CD14-positive monocyte (primary cell): ENCODE results near the gene DSTYK. TPM values are rescaled to one million over a fixed set of nuclear protein-coding genes. Genes with fewer than 3 reads are reported as not detected.

Experiments used
- DNase-seq, 3 donors: peaks; one replicate each; pipeline ENCODE4 v3.0.0-alpha.2; 2011 to 2022
- H2AFZ ChIP-seq: 2 replicates; pipeline ENCODE4 v1.6.0; 2012; ENCODE audit warnings: mild to moderate bottlenecking, low read depth, low read length, inconsistent platforms; ENCODE audit not compliant: insufficient read depth, poor library complexity, severe bottlenecking
- H3K27ac ChIP-seq, 2 donors: 1 replicate in 1 of 2; 2 replicates in 1 of 2; pipeline ENCODE4 v1.5.1; 2012 to 2013; ENCODE audit warnings: low read length in 2 of 2, control low read depth in 1 of 2, inconsistent platforms in 1 of 2, low read depth in 1 of 2, mild to moderate bottlenecking in 1 of 2
- H3K27me3 ChIP-seq, 2 donors: one replicate each; pipeline versions ENCODE4 v1.6.0 to v1.6.1; 2011 to 2013; ENCODE audit warnings: low read length in 2 of 2; ENCODE audit not compliant: control insufficient read depth in 2 of 2, insufficient read depth in 2 of 2
- H3K36me3 ChIP-seq, 2 donors: replicated peaks in 1 of 2; 1 replicate in 1 of 2; 2 replicates in 1 of 2; pipeline versions ENCODE4 v1.5.1 to v1.6.1; 2012 to 2013; ENCODE audit warnings: low read length in 2 of 2, control low read depth in 1 of 2, inconsistent platforms in 1 of 2, mild to moderate bottlenecking in 1 of 2; ENCODE audit not compliant: insufficient read depth in 2 of 2, control insufficient read depth in 1 of 2
- H3K4me1 ChIP-seq, 2 donors: 1 replicate in 1 of 2; 2 replicates in 1 of 2; pipeline versions ENCODE4 v1.5.1 to v1.6.1; 2012 to 2013; ENCODE audit warnings: low read length in 2 of 2, control low read depth in 1 of 2, inconsistent platforms in 1 of 2, mild to moderate bottlenecking in 1 of 2, moderate library complexity in 1 of 2; ENCODE audit not compliant: insufficient read depth in 2 of 2, control insufficient read depth in 1 of 2
- H3K4me2 ChIP-seq: replicated peaks from 2 replicates; pipeline ENCODE3; 2012; ENCODE audit warnings: low read length, moderate library complexity, mild to moderate bottlenecking; ENCODE audit not compliant: poor library complexity, severe bottlenecking; ENCODE audit errors: extremely low read depth
- H3K4me3 ChIP-seq, 3 experiments: fragments of 200-600 bp in 1 of 3; sonication (generic) in 1 of 3; replicated peaks in 1 of 3; 1 replicate in 2 of 3; 2 replicates in 1 of 3; pipeline ENCODE4 v1.5.1; 2011 to 2013; ENCODE audit warnings: low read length in 3 of 3, mild to moderate bottlenecking in 3 of 3, control low read depth in 2 of 3, low read depth in 2 of 3, inconsistent platforms in 1 of 3, moderate library complexity in 1 of 3
- H3K79me2 ChIP-seq: 2 replicates; pipeline ENCODE4 v1.6.0; 2012; ENCODE audit warnings: mild to moderate bottlenecking, control low read depth, inconsistent platforms, low read length, moderate library complexity; ENCODE audit not compliant: insufficient read depth
- H3K9ac ChIP-seq: 2 replicates; pipeline ENCODE4 v1.6.0; 2017; ENCODE audit warnings: low read length, mild to moderate bottlenecking; ENCODE audit not compliant: insufficient read depth, poor library complexity, severe bottlenecking
- H3K9me3 ChIP-seq, 2 donors: replicated peaks in 1 of 2; 1 replicate in 1 of 2; 2 replicates in 1 of 2; pipeline versions ENCODE4 v1.5.1 to v1.6.1; 2012 to 2013; ENCODE audit warnings: low read length in 2 of 2, control low read depth in 1 of 2; ENCODE audit not compliant: control insufficient read depth in 1 of 2, insufficient read depth in 1 of 2
- H4K20me1 ChIP-seq: 2 replicates; pipeline ENCODE4 v1.6.0; 2012; ENCODE audit warnings: mild to moderate bottlenecking, low read length, control low read depth, moderate library complexity; ENCODE audit not compliant: insufficient read depth
- H3K27ac Mint-ChIP-seq, 7 donors: one replicate each; pipeline ENCODE4 v1.8.0; 2020; ENCODE audit warnings: mild to moderate bottlenecking in 7 of 7, mixed read lengths in 7 of 7, moderate library complexity in 6 of 7, inconsistent platforms in 2 of 7
- H3K27me3 Mint-ChIP-seq, 3 donors: one replicate each; pipeline ENCODE4 v1.8.0; 2021 to 2022; ENCODE audit warnings: low read depth in 3 of 3, mild to moderate bottlenecking in 3 of 3, mixed read lengths in 3 of 3, moderate library complexity in 3 of 3, inconsistent platforms in 1 of 3
- H3K36me3 Mint-ChIP-seq, 2 donors: one replicate each; pipeline ENCODE4 v1.8.0; 2020; ENCODE audit warnings: mixed read lengths in 2 of 2, inconsistent platforms in 1 of 2, mild to moderate bottlenecking in 1 of 2
- H3K4me1 Mint-ChIP-seq: one replicate; pipeline ENCODE4 v1.8.0; 2020; ENCODE audit warnings: mild to moderate bottlenecking, mixed read lengths
- H3K4me3 Mint-ChIP-seq, 2 donors: one replicate each; pipeline ENCODE4 v1.8.0; 2020; ENCODE audit warnings: mild to moderate bottlenecking in 2 of 2, mixed read lengths in 2 of 2, moderate library complexity in 1 of 2
- H3K9me3 Mint-ChIP-seq, 7 donors: one replicate each; pipeline ENCODE4 v1.8.0; 2020 to 2022; ENCODE audit warnings: mixed read lengths in 7 of 7, mild to moderate bottlenecking in 6 of 7, moderate library complexity in 6 of 7, inconsistent platforms in 2 of 7
- WGBS: methylation state at CpG from one replicate; pipeline ENCODE4 v1.1.5; 2013; ENCODE audit warnings: missing lambda C conversion rate; ENCODE audit not compliant: insufficient coverage; 5-methylcytosine and 5-hydroxymethylcytosine counted together
- intact Hi-C, 2 donors: fragments of 100-400 bp; cut with micrococcal nuclease; formaldehyde crosslinking; loops; one replicate each; pipeline versions ENCODE4 v1.15.0 to v1.15.1; 2023
- polyA plus RNA-seq, 3 donors: library from polyadenylated mRNA; depleted of rRNA in 1 of 3; unstranded in 2 of 3; stranded (reverse) in 1 of 3; fragments of 300-500 nt in 2 of 3; fragments of >200 nt in 1 of 3; fragmentation: Illumina TruSeq in 2 of 3; gene quantifications; 1 replicate in 2 of 3; 2 replicates in 1 of 3; pipeline ENCODE4 v1.2.3, GENCODE V29; 2012 to 2021
- TF ChIP-seq, protein P1 (sequence below): fragments of 200-600 bp; IDR thresholded peaks from one replicate; pipeline ENCODE4 v1.8.0; 2022; ENCODE audit warnings: antibody characterized with exemption, mild to moderate bottlenecking

The DSTYK gene
- polyA plus RNA-seq, 3 donors = 2.9 to 6.5 (median 3.8) TPM

DNA sequence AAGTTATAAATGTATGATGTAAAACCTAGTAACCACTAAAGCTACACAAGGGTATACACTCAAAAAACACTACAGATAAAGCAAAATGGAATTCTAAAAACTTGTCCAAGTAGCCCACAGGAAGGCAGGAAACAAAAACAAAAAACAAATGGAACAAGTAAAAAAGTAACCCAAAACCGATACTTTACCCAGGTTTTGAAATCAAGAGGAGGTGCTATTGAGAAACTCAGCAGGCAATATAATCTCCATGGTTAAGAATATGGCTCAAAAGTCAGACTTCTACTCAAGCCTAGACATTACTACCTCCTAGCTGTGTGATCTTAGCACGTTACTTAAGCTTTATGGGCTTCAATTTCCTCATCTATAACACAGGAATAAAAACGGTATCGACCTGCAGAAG is 103.0 kb downstream of the DSTYK start:
- Histone ChIP-seq H3K9ac (no peak overlapping the region), H3K4me1 (no peaks in the 10 kb centered on the region), H3K27me3 (no peaks in the 10 kb centered on the region), H3K27ac (no peak overlapping the region), H3K4me3 (no peak overlapping the region), H3K36me3 (peaks cover 77 to 95% of the 10 kb centered on the region in 2 donors), H4K20me1 (peaks cover 5% of the 10 kb centered on the region), H2AFZ (no peak overlapping the region), H3K79me2 (peaks cover 3% of the 10 kb centered on the region), H3K4me2 (no peak overlapping the region), H3K9me3 (no peaks in the 10 kb centered on the region)
- WGBS = no CpG with 5 or more reads among the region's 4 CpGs
- Mint-ChIP-seq H3K4me1 (no peaks in the 10 kb centered on the region), H3K27ac (no peak overlapping the region), H3K27me3 (no peaks in the 10 kb centered on the region), H3K4me3 (no peak overlapping the region), H3K36me3 (peaks cover 65 to 89% of the 10 kb centered on the region in 2 donors), H3K9me3 (peaks cover 0 to 3% (median 0%) of the 10 kb centered on the region in 7 donors)
- intact Hi-C loops = no loop called here
- TF ChIP-seq, protein P1, sequence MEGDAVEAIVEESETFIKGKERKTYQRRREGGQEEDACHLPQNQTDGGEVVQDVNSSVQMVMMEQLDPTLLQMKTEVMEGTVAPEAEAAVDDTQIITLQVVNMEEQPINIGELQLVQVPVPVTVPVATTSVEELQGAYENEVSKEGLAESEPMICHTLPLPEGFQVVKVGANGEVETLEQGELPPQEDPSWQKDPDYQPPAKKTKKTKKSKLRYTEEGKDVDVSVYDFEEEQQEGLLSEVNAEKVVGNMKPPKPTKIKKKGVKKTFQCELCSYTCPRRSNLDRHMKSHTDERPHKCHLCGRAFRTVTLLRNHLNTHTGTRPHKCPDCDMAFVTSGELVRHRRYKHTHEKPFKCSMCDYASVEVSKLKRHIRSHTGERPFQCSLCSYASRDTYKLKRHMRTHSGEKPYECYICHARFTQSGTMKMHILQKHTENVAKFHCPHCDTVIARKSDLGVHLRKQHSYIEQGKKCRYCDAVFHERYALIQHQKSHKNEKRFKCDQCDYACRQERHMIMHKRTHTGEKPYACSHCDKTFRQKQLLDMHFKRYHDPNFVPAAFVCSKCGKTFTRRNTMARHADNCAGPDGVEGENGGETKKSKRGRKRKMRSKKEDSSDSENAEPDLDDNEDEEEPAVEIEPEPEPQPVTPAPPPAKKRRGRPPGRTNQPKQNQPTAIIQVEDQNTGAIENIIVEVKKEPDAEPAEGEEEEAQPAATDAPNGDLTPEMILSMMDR = no peak
- DNase-seq = no peak

DNA sequence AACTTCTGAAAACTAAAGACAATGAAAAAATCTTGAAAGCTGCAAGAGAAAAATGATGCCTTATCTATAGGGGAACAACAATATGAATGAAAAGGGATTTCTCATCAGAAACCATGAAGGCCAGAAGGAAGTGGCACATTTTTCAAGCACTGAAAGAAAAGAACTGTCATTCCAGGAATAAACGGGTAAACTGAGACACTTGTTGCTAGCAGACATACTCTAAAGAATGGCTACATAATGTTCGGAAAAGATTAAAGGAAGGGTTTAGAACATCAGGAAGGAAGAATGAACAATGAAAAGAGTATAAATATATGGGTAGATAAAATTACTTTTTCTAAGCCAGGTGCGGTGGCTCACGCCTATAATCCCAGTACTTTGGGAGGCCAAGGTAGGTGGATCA is 104.2 kb downstream of the DSTYK start:
- no peak overlapping the region for H3K9ac ChIP-seq
- peaks cover 5% of the 10 kb centered on the region for H4K20me1 ChIP-seq
- no peaks in the 10 kb centered on the region for H3K4me1 Mint-ChIP-seq
- H3K4me3 ChIP-seq = no peak overlapping the region
- H3K36me3 ChIP-seq = peaks cover 79 to 96% of the 10 kb centered on the region in 2 donors
- no peak overlapping the region for H3K27ac Mint-ChIP-seq
- TF ChIP-seq, protein P1 = no peak
- H3K4me3 Mint-ChIP-seq = no peak overlapping the region
- no peak overlapping the region for H3K4me2 ChIP-seq
- DNase-seq = no peak
- H3K9me3 ChIP-seq = no peaks in the 10 kb centered on the region
- intact Hi-C loops = no loop called here
- WGBS = 95% methylated on average over 3 of the region's 4 CpGs
- H3K79me2 ChIP-seq = peaks cover 3% of the 10 kb centered on the region
- H3K27me3 ChIP-seq = no peaks in the 10 kb centered on the region
- H3K9me3 Mint-ChIP-seq = peaks cover 0 to 3% (median 0%) of the 10 kb centered on the region in 7 donors
- peaks cover 70 to 90% of the 10 kb centered on the region in 2 donors for H3K36me3 Mint-ChIP-seq
- H3K4me1 ChIP-seq = no peaks in the 10 kb centered on the region
- H2AFZ ChIP-seq = no peak overlapping the region
- no peaks in the 10 kb centered on the region for H3K27me3 Mint-ChIP-seq
- H3K27ac ChIP-seq = no peak overlapping the region
